Measurements from ENCODE around the gene NDST1.

- TF ChIP-seq, protein P1, sequence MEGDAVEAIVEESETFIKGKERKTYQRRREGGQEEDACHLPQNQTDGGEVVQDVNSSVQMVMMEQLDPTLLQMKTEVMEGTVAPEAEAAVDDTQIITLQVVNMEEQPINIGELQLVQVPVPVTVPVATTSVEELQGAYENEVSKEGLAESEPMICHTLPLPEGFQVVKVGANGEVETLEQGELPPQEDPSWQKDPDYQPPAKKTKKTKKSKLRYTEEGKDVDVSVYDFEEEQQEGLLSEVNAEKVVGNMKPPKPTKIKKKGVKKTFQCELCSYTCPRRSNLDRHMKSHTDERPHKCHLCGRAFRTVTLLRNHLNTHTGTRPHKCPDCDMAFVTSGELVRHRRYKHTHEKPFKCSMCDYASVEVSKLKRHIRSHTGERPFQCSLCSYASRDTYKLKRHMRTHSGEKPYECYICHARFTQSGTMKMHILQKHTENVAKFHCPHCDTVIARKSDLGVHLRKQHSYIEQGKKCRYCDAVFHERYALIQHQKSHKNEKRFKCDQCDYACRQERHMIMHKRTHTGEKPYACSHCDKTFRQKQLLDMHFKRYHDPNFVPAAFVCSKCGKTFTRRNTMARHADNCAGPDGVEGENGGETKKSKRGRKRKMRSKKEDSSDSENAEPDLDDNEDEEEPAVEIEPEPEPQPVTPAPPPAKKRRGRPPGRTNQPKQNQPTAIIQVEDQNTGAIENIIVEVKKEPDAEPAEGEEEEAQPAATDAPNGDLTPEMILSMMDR (IDR thresholded peaks at IDR 0.05; ENCODE audit: low read depth, low read length, poor library complexity, severe bottlenecking) = no peak
- no peak for TF ChIP-seq EZH2phosphoT487 (IDR thresholded peaks at IDR 0.05; ENCODE audit: borderline replicate concordance, low read length)
Observed at GRCh38 chr5:150492621-150493020, 15.3 kb upstream of the NDST1 start.
